PC-9 (cell line): ENCODE results near the gene CMSS1. TPM values are rescaled to one million over a fixed set of nuclear protein-coding genes. Genes with fewer than 3 reads are reported as not detected.

Source experiments
- BruUV-seq: library from RNA; stranded (reverse); fragments of 400-500 nt; replicated peaks from 2 replicates; lab custom pipeline; 2021; lab: Mats Ljungman, UMichigan
- CTCF ChIA-PET: fragments of 300-600 bp; sonication (Branson Sonifier 250); formaldehyde crosslinking; loops from one replicate; lab custom pipeline; 2022; ENCODE audit warnings: antibody characterized with exemption; lab: Charles Lee
- POLR2A ChIA-PET: fragments of 300-600 bp; sonication (Branson Sonifier 250); formaldehyde crosslinking; loops from one replicate; lab custom pipeline; 2022; ENCODE audit warnings: antibody characterized with exemption; ENCODE audit not compliant: unreplicated experiment; lab: Charles Lee
- DNase-seq, 2 experiments: peaks; one replicate each; pipeline versions ENCODE4 v3.0.0 to v3.0.0-alpha.2; 2015 to 2022; ENCODE audit warnings: mixed read lengths in 1 of 2
- H2AFZ ChIP-seq: fragments of 200-600 bp; sonication (generic); 2 replicates; pipeline ENCODE4 v1.8.1; 2017; ENCODE audit warnings: antibody characterized with exemption
- H3F3A ChIP-seq: fragments of 200-600 bp; sonication (generic); 2 replicates; pipeline ENCODE4 v1.8.1; 2017; ENCODE audit warnings: antibody characterized with exemption, mild to moderate bottlenecking, low read depth; ENCODE audit not compliant: insufficient read depth
- H3K27ac ChIP-seq: fragments of 200-600 bp; sonication (generic); 2 replicates; pipeline ENCODE4 v1.6.1; 2016; ENCODE audit warnings: mixed run types
- H3K27me3 ChIP-seq: fragments of 200-600 bp; sonication (generic); 2 replicates; pipeline ENCODE4 v1.6.1; 2016; ENCODE audit warnings: low read depth, mixed run types; ENCODE audit not compliant: insufficient read depth
- H3K36me3 ChIP-seq: fragments of 200-600 bp; sonication (generic); 2 replicates; pipeline ENCODE4 v1.6.1; 2016; ENCODE audit warnings: low read depth, mixed run types
- H3K4me1 ChIP-seq: fragments of 200-600 bp; sonication (generic); replicated peaks from 2 replicates; pipeline ENCODE4 v1.6.1; 2016; ENCODE audit warnings: mixed run types; ENCODE audit not compliant: insufficient read depth
- H3K4me2 ChIP-seq: fragments of 200-600 bp; sonication (generic); 2 replicates; pipeline ENCODE4 v1.6.1; 2017; ENCODE audit warnings: mixed run types
- H3K4me3 ChIP-seq: fragments of 200-600 bp; sonication (generic); 2 replicates; pipeline ENCODE4 v1.6.1; 2016; ENCODE audit warnings: mixed run types
- H3K79me2 ChIP-seq: fragments of 200-600 bp; sonication (generic); 2 replicates; pipeline ENCODE4 v1.6.1; 2017; ENCODE audit warnings: low read depth, mixed run types
- H3K9me2 ChIP-seq: fragments of 200-600 bp; sonication (generic); 2 replicates; pipeline ENCODE4 v1.8.1; 2017; ENCODE audit warnings: mild to moderate bottlenecking; ENCODE audit not compliant: insufficient read depth
- H3K9me3 ChIP-seq: fragments of 200-600 bp; sonication (generic); 2 replicates; pipeline ENCODE4 v1.8.1; 2016; ENCODE audit warnings: low read depth; ENCODE audit not compliant: insufficient read depth
- H4K20me1 ChIP-seq: fragments of 200-600 bp; sonication (generic); 2 replicates; pipeline ENCODE4 v1.8.1; 2017; ENCODE audit not compliant: insufficient read depth
- CTCF ChIP-seq: fragments of 200-600 bp; sonication (generic); conservative IDR thresholded peaks from 2 replicates; pipeline ENCODE4 v1.6.1; 2017; ENCODE audit warnings: mixed run types, antibody characterized with exemption, mild to moderate bottlenecking, moderate library complexity
- EZH2 ChIP-seq: fragments of 200-600 bp; sonication (generic); IDR thresholded peaks from 2 replicates; pipeline ENCODE4 v1.8.0; 2017; ENCODE audit warnings: antibody characterized with exemption, low read depth
- intact Hi-C: fragments of 100-400 bp; cut with micrococcal nuclease; formaldehyde crosslinking; loops from one replicate; pipeline ENCODE4 v1.10.0; 2022; ENCODE audit not compliant: unreplicated experiment
- total RNA-seq: library from RNA; stranded (reverse); gene quantifications from 2 replicates; pipeline ENCODE4 v1.2.3, GENCODE V29; 2021

Gene CMSS1
- total RNA-seq, 1 experiment from 2014 or later = 98.9 TPM

GRCh38 chr3:99921377-99921695, 103.7 kb downstream of the CMSS1 start:
- Histone ChIP-seq H3F3A (peaks cover 19% of the 10 kb centered on the region), H3K79me2 (no peaks in the 10 kb centered on the region), H3K27ac (no peak overlapping the region), H3K9me3 (no peaks in the 10 kb centered on the region; the same call in 1 of the 2 replicates), H3K4me3 (no peak overlapping the region), H3K36me3 (0 out of 2 replicates have a peak, but pooled peaks cover 3% of the 10 kb centered on the region), H3K4me1 (peaks cover 24% of the 10 kb centered on the region), H3K27me3 (no peaks in the 10 kb centered on the region), H3K4me2 (no peak overlapping the region), H3K9me2 (no peaks in the 10 kb centered on the region), H2AFZ (no peak overlapping the region), H4K20me1 (no peaks in the 10 kb centered on the region)
- no peak for TF ChIP-seq EZH2
- TF ChIP-seq CTCF = no peak
- intact Hi-C loops = no loop called here
- CTCF ChIA-PET = no interaction called here
- BruUV-seq = no TSS peak
- POLR2A ChIA-PET = no interaction called here
- DNase-seq = no peak

- Histone ChIP-seq H3F3A (peaks cover 19% of the 10 kb centered on the region), H3K27ac (no peak overlapping the region), H3K79me2 (no peaks in the 10 kb centered on the region), H3K9me3 (no peaks in the 10 kb centered on the region; the same call in 1 of the 2 replicates), H4K20me1 (no peaks in the 10 kb centered on the region), H3K4me3 (no peak overlapping the region), H3K9me2 (no peaks in the 10 kb centered on the region), H3K27me3 (no peaks in the 10 kb centered on the region), H3K4me1 (peaks cover 27% of the 10 kb centered on the region), H3K36me3 (0 out of 2 replicates have a peak, but pooled peaks cover 6% of the 10 kb centered on the region), H3K4me2 (no peak overlapping the region), H2AFZ (no peak overlapping the region)
- no TSS peak for BruUV-seq
- no peak for TF ChIP-seq EZH2
- TF ChIP-seq CTCF = no peak
- intact Hi-C loops = no loop called here
- POLR2A ChIA-PET = no interaction called here
- CTCF ChIA-PET = no interaction called here
- DNase-seq = no peak
Measured at GRCh38 chr3:99921986-99922385, 104.3 kb downstream of the CMSS1 start.

GRCh38 chr3:99923873-99924272, 106.2 kb downstream of the CMSS1 start:
- TF ChIP-seq CTCF = no peak
- no peak for TF ChIP-seq EZH2
- H3K27me3 ChIP-seq = no peaks in the 10 kb centered on the region
- no peaks in the 10 kb centered on the region; the same call in 1 of the 2 replicates for H3K9me3 ChIP-seq
- intact Hi-C loops = no loop called here
- ChIA-PET POLR2A (no interaction called here), CTCF (interaction anchor here (0.6 kb wide), 1 partner anchor 926 kb away, joined by 4 read pairs; no protein-coding TSS in a partner anchor)
- no peaks in the 10 kb centered on the region for H4K20me1 ChIP-seq
- no peak overlapping the region for H3K4me3 ChIP-seq
- H3F3A ChIP-seq = peaks cover 19% of the 10 kb centered on the region
- no peak overlapping the region for H3K4me2 ChIP-seq
- no peak for DNase-seq
- 0 out of 2 replicates have a peak, but pooled peaks cover 6% of the 10 kb centered on the region for H3K36me3 ChIP-seq
- H3K79me2 ChIP-seq = no peaks in the 10 kb centered on the region
- H2AFZ ChIP-seq = no peak overlapping the region
- H3K9me2 ChIP-seq = no peaks in the 10 kb centered on the region
- peaks cover 27% of the 10 kb centered on the region for H3K4me1 ChIP-seq
- no peak overlapping the region for H3K27ac ChIP-seq
- no TSS peak for BruUV-seq
